ENCODE data around the gene ACAP3.

The ACAP3 gene

DNA sequence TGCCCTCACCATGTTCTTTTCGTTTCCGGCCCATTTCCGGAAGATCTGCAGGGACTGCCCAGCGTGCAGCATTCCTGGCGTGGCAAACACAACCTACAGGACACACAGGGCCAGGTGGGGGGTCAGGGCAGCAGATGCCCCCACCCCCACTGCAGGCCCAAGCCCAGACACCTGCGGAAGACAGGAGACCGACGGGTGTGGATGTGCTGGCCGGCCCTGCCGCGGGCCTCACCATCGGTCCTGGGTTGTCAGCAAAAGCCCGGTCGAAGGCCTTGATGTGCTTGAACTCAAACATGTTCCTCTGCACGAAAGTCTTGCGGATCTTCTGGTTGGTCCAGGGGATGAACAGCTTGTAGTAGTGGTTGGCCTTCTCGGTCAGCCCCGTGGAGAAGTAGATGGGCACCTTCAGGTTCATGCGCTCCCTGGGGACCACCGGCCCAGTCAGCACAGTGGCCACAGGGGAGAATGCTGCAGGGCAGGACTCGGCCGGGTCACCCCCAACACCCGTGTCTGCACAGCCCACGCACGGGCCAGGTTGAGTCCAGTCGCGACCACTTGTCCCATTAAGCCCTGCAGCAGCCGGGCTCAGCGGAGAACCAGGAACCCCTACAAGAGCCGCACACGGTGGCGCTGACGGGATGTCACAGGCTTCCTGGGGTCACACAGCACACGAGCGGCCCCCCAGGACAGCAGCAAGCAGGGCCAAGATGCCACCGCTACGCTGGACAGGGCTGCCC is 5.9 kb upstream of the ACAP3 start:
- no peak for DNase-seq

DNA sequence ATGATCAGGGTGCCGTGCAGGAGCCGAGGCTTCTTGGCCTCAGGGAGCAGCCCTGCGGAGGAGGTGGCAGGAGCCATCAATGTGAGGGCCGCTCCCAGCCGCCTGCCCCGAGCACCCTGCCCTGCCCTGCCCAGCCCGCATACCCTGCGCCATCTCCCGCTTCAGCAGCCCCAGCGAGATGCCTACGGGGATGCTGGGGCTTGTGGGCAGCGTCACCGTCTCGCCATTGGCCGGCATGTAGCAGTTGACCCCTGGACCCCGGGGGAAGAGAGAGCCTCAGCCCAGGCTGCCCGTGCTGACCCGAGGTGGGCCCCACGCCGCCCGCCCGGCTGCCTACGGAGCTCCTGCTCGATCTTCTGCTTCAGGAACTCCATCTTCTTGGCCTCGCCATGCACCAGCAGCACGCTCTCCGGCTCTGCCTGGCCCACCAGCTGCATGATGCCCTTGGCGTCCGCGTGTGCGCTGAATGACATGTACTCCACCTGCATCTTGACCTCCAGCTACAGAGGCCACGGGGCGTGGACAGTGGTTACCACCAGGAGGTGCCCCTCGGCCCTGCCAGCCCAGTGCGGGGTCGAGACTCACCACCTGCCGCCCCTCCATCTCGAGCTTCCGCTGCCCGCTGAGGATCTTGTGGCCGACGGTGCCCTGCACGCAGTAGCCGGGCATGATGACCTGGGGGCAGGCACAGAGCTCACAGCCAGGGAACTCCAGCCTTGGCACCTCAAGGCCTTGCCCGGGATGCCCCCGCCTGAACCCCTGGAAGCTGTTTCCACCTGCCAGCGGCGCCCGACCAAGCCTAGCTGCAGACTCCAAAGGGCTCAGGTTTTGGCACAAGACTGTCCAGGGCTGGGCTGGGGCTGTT is 5.0 kb upstream of the ACAP3 start:
- DNase-seq, result no peak

DNA sequence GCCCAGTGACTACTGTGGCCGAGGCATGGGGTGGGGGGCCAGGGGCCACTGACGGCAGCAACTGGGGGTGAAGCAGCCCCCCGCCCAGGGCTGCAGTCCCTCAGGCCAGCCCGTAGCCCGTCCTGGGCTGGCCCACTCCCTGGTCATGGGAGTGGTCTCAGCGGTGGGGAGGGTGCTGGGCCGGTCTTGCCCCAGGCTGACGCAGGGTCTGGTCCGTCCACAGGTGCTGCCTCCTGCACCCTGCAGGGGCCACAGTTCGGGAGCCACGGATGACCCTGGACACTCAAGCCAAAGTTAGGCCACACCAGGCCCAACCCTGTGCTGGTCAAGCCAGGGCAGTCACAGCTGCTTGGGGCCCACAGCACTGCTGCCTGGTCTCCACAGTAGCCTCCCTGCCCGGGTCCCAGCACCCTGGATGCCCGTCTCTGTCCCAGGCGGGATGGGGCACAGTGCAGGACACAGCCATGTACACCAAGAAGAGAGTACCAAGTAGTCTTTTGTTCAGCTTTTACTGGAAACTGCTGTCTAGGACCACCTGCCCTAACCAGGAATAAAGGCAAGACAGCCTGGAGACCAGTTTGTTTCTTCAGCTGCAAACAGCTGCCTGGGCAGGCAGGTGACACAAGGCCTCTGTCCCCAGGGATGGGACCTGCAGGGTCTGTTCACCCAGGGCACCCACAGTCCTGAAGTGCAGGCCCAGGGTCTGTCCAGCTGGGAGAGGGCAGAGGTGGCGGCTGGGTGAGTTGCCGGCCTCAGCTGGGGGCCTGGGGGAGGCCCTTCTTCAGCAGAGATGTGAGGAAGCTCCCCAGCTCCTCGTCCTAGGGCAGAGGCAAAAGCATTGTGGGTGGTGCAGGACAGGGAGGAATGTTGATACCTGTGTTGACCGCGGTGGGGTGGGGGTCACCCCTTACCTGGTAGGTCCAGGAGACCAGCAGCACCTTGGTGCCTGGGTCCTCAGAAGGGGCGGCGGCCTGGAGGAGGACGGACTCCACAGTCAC is 3.7 kb upstream of the ACAP3 start:
- DNase-seq, result no peak

DNA sequence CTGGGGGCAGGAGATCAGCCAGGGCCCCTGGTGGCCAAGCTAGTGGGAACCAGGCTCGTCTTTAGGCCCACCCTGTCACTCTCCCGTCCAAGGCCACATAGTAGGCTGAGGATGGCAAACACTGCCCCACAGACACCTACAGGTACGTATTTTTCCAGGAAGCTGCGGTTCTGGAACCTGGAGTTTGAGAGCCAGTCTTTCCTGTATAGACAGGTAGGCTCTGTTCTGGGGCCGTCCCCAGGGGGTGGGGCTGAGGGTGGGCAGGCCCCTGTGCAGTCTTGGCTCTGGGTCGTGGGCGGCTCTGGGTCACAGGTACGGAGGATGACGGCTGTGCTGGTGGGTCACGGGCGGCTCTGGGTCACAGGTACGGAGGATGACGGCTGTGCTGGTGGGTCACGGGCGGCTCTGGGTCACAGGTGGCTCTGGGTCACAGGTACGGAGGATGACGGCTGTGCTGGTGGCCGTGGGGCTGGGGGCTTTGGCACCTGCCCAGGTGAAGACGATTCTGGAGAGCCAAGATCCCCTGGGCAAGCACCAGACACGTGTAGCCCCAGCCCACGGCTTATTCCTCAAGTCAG is 2.8 kb upstream of the ACAP3 start:
- no peak for DNase-seq

DNA sequence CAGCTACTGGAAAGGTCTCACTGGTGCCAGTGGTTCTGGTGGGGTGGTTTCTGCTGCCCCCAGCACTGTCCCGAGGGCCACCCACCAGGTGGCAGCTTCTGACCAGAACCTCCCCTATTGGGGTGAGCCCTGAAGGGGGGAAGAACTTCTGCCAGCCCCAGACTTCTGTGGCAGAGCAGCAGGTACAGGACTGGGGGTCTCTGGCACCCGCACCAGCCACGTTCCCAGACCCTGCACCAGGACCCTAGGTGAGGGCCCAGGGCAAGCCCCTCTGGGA is 2.3 kb upstream of the ACAP3 start:
- no peak for DNase-seq

DNA sequence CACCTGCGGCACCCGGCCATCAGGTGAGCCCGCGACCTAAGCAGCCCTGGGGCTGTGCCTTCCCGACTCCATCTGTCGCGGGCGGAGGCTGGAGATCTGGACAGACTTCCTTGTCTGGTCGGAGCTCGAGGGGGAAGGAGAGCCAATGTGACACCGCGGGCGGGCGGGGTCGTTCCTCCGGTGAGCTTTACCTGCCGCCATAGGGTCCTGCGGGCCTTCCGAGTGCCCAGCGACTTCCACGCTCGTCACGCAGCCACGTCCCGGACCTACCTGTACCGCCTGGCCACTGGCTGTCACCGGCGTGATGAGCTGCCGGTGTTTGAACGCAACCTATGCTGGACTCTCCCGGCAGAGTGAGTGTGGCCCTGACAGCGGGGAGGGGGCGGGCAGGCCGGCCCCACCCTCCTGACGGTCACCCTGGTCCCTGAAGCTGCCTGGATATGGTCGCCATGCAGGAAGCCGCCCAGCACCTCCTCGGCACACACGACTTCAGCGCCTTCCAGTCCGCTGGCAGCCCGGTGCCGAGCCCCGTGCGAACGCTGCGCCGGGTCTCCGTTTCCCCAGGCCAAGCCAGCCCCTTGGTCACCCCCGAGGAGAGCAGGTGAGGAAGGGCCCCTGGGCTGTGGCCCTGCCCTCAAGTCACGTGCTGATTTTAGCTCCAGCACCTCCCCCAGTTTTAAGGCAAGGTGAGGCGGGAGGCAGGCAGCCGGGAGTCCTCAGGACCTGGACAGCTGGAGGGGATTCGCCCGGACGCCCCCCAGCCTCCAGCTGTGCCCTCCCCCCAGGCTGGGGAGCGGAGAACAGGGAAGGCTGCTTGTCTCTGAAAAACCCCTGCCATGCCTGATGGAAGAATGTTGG is 1.8 kb upstream of the ACAP3 start:
- no peak for DNase-seq

DNA sequence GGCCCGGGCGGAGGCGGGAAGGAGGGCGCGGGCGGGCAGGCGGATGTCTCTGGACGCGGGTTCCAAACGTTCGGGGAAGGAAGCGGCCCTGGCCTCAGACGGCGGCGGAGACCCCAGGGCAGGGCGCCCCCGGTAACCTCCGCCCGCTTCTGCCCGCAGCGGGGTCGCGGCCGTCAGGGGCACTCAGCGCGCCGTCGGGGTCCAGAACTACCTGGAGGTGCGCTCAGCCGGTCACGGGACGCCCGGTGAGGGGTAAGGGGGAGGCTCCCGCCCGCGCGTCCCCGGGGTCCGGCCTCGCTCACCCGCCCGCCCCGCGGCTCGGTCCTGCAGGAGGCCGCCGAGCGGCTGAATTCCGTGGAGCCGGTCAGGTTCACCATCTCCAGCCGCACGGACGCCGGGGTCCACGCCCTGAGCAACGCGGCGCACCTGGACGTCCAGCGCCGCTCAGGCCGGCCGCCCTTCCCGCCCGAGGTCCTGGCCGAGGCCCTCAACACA is 1.1 kb upstream of the ACAP3 start:
- no peak for DNase-seq

DNA sequence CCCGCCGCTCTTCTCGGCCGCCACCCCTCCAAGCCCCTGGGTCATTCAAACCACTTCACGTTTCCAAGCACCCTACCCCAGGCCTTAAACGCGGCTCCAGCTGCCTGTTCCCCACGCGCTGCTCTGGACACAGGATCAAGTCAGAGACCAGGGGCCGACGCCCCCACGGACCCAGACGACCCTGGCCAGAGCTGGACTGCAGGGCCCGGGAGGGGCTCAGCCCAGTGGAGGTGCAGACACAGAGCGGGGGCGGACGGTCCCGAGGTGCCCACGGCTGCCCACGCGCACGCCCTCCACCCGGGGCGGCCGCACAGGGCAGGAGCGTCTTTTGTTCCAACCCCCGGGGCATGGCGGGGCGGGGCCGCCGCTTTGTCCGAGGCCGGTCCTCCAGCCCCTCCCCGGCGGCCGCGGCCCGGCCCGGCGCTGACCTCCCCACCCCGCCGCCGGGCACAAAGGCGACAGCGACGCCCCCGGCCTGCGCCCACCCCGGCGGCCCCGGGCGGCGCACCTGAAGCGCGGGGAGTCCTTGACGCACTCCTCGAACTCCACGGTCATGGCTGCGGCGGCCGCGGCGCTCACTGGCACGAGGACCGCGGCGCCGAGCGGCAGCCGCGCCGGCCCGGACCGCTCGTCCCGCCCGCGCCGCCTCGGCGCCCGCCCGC is 338 bp downstream of the ACAP3 start:
- no peak for DNase-seq

DNA sequence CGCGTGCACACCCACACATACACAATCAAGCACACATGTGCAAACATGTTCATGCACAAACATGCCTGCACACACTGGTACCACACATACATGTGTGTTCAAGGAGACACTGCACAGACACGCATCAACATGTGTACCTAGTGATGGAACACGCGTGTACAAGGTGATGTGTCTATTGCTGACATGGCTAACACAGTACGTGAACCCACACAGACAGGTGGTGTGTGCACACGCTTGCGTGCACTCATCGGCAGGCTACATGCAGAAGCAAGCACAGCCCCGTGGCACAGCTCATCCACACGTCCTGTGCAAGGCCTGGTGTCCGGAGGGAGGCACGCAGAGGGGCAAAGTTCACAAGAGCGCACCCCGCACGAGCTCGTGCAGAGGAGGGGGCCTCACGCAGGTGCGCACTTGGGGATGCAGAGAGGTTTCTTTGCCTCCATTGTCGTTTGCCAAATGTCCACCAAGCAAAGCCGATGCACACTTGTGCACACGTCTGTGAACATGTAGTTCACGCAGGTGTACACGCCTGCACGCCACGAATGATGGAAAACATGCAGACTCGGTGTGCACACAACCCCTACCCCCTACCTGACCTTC is 969 bp downstream of the ACAP3 start:
- no peak for DNase-seq

DNA sequence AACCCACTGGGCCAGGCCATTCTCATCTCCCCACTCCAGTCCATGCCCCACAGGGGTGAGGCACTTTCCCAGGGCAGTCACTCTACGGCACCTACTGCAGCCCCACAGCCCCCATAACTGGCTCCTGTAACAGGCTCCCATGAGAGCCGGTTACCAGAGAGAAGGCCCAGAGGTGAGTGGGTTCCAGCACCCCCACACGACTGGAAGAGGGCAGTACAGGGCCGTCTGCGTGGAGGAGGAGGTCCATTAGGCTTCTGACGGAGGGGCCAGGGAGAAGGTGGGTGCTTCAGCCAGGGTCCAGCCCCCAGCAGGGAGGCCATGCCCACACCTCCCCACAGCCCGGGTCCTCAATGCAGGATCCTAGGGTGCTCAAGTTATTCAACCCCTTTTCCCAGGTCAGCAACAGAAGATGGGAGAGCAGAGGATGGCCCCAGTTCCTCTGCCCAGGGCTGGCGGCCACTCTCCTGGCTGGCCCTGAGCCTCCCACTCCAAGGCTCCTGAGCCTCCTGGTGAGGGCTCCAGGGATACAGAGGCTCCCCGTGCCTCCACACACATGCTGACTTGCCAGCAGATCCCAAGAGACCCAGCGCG is 1.6 kb downstream of the ACAP3 start:
- DNase-seq, result no peak

DNA sequence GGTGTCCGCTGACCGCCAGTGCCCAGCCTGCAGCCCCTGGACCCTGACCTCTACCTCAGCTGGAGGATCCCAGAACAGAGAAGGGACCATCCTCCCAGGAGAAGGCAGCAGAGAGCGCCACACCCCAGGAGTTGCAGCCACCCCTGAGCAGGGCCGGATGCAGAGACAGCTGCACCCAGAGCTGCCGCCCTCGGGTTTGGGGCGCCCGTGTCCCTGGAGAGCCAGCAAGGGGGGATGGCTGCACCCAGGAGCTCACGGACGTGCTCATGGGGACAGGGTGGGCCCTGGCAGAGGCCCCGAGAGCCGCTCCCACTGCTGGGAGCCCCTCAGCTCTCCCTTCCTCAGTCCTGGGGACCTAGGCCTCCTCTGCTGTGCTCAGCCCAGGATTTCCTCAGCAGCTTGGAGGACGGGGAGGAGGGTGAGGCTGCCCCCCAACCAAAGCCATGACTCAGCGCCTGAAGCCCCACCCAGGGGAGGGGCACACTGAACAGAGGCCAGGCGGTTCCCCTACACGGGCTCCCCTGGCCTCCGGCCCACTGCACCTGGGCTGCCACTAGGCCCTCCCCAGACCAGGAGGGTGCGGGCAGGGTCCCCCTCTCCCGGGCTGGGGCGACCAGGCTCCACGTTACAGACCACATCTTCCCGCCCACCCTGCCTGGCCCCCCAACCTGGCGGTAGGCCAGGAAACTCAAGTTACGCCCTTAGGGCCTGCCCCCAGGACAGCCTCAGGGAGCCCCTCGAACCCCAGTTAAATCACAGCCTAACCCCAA is 2.2 kb downstream of the ACAP3 start:
- no peak for DNase-seq

DNA sequence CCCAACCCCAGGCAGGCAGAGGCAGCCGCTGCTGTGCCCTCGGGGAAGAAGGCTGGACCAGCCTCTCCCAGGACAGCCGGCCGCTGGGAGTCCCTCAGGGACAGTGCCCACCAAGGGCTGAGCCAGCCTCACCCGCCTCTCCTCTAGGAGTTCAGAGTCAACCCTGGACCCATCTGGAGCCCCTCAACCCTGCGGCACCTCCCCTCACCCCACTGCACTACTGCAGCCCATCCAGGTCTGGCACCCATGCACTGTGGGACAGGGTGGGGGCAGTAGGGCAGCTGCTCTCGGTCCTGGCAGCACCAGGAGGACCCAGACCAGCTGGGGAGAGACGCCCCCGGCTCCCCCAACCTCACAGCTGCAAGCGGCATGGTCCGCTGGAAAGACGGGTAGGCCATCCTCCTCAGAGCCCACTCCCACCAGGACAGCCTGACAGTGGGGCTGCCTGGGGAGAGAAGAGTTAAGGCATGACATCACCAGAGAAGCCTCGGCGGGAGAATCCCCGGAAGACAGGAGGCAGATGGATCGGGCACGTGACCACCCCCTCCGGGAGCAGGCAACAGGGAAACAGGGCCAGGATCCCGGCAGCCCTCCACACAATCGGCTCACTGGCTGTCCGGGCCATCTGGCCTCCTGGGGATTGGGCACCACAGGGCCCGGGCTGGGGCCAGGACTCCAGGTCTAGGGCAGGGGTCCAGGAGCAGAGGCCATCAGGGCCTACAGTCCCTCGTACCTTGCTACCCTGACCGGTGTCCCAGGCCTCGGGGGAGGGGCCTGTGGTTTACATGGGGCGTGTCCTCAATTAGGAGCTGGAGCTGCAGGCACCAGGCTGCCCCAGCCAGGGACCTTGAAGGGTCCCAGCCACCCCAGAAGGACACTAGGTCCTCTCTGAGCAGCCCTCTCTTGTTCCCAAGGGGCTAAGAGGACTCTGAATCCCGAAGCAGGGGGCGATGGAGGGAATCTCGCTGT is 3.1 kb downstream of the ACAP3 start:
- DNase-seq, result peak; percentile 55

DNA sequence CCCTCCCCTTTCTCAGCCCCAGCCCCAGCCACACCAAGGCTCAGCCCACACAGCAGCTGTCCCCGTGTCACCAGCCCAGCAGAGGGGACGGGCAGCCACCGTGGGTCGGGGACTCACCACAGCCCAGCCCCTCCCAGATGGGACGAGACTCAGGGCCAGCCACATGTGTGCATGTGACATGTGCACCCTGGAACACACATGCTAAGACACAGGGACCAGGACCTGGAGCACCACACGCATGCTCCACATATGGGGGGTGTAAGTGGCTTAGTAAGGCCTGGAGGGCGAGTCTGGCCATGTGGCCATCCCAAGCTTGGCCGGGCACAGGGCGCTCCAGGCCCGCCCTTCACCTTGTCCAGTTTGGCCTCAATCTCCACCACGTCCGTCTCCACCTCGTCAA is 4.0 kb downstream of the ACAP3 start:
- no peak for DNase-seq

DNA sequence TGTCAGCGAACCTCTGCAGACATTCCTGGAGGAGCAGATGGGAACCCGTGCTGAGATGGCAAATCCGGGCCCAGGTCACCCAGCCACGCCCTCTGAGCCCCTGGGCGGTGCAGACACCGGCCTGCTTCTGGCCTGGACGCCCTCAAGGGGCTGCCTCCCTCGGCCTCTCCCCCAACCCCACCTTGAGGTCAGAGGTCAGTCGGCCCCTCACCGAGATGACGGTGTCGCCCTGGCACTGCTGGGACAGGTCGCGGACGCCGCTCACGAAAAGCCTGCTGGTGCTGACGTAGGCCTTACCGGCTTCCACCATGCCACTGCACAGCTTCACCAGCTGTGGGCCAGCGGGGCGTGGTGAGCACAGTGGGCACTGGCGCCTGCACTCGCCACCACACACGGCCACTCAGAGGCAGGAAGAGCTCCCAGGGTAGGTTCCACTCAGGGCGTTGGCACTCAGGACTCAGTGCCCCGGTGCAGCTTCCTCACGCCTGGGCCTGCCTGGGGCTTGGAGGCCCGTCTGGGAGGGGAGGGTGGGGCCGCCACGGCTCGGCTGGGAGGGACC is 4.7 kb downstream of the ACAP3 start:
- no peak for DNase-seq

DNA sequence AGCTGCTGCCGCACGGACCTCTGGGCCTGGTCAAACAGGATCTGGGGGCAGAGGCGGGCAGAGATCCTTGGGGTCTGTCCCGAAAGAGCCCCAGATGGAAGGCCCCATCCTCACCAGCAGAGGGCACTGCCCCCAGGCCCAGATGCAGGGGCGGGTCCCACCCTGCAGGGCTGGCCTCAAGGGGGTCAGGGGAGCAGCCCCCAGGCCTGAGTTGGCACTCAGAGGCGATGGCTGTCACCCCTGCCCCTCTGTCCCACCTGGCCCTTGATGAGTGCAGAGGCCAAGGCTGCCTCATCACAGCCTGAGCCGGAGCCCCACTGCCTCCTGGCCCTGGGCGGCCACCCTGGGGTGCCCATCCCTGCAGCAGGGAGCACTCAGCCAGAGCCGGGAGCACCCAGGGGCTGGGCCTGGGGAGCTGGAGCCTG is 5.7 kb downstream of the ACAP3 start:
- no peak for DNase-seq

DNA sequence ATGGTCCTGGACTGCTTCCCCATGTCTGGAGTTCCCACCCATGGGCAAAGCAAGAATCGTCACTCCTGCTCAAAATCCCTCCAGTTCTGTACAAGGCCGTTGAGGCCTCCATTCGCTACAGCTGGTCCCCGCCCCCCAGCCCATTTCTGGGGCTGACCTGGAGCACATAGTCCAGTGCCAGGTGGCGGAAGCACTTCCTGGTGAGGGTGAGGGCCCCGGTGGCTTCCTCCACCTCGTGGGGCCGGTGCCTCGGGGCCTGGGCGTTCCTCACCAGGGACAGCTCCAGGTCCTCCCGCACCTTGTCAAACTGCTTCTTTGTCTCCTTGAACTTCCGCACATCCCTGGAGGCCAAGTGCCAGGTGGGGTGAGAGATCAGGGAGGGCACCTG is 7.4 kb downstream of the ACAP3 start:
- no peak for DNase-seq

DNA sequence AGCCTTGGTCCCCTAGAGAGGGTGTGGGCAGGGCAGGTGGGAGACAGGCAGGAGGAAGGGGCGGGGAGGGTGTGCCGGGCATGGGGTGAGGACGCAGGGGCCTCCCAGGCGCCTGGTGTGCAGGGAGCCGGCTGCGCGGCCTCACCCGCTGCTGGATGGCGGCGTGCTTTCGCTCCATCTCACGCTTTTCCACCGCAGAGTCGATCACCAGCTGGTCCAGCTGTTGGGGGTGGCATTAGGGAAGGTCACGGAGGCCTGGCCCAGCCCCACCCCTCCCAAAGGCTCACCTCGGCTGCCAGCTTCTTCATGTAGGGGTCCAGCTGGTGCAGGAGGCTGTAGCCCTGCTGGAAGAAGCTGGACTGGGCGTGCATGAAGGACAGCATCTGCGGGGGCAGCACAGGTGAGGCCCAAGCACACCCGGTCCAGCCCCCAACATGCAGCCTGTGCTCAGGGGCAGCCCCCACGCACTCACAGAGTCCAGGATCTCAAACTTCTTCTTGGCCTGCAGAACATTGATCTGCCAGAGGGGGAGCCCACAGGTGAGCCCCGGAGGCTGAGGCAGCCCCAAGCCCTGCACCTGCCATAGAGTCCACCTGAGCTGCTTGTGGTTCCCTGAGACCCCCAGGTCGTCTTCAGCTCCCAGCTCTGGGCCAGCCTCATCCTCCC is 7.9 kb downstream of the ACAP3 start:
- no peak for DNase-seq
